ENCODE data around the gene PFN3. TPM values are rescaled to one million over a fixed set of nuclear protein-coding genes. Genes with fewer than 3 reads are reported as not detected.

The PFN3 gene
- total RNA-seq, 4 donors from 2014 or later, result 2.0 TPM; not detected in 3

- no peak for DNase-seq
- WGBS, 2 donors, result 70 to 89% methylated on average over 2 to 5 of the region's 24 CpGs
- no peaks in the 10 kb centered on the region for H3K27me3 ChIP-seq
- H3K9me3 ChIP-seq, result no peaks in the 10 kb centered on the region
- TF ChIP-seq POLR2A (IDR thresholded peaks at IDR 0.05), result no peak
- no peak for TF ChIP-seq CTCF (IDR thresholded peaks at IDR 0.05)
- no peak overlapping the region for H3K27ac ChIP-seq
- intact Hi-C loops (cut with DNase I), result no loop called here
- peaks cover 23 to 64% (median 23%) of the 10 kb centered on the region in 3 donors for H3K36me3 ChIP-seq
- H3K4me3 ChIP-seq, result no peak overlapping the region
- peaks cover 0 to 26% (median 0%) of the 10 kb centered on the region in 3 donors for H3K4me1 ChIP-seq
Observed at GRCh38 chr5:177440211-177440989, 39.9 kb upstream of the PFN3 start.

DNA sequence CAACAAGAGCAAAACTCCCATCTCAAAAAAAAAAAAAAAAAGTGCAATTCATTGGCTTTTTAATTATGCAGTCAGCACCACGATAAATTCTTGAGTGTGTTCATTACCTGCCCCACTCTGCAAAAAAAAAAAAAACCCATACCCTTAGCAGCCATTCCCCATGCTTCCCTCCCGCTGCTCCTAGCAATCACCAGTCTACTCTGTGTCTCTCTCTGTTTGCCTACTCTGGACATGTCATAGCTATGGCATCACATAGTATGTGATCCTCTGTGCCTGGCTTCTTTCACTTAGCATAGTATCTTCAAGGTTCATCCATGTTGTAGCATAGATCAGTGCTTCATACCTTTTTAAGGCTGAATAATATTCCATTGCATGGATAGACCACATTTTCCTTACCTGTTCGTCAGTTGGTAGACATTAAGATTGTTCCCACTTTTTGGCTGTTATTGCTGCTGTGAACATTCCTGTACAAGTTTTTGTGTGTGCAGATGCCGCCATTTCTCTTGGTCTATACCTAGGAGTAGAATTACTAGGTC lies 39.1 kb upstream of the PFN3 start:
- no peaks in the 10 kb centered on the region for H3K9me3 ChIP-seq
- H3K36me3 ChIP-seq, result peaks cover 31 to 72% (median 31%) of the 10 kb centered on the region in 3 donors
- WGBS, 2 donors, result 90 to 96% methylated on average over 4 of the region's 4 CpGs
- no peak overlapping the region for H3K27ac ChIP-seq
- H3K4me1 ChIP-seq, result peaks cover 0 to 18% (median 0%) of the 10 kb centered on the region in 3 donors
- intact Hi-C loops (cut with DNase I), result no loop called here
- TF ChIP-seq POLR2A (IDR thresholded peaks at IDR 0.05), result no peak
- no peak for TF ChIP-seq CTCF (IDR thresholded peaks at IDR 0.05)
- H3K27me3 ChIP-seq, result no peaks in the 10 kb centered on the region
- DNase-seq, result no peak
- H3K4me3 ChIP-seq, result no peak overlapping the region

GRCh38 chr5:177438468-177438867 lies 38.0 kb upstream of the PFN3 start:
- no peak for TF ChIP-seq CTCF (IDR thresholded peaks at IDR 0.05)
- WGBS, 2 donors, result 88 to 89% methylated on average over 8 to 9 of the region's 10 CpGs
- H3K9me3 ChIP-seq, result no peaks in the 10 kb centered on the region
- H3K4me1 ChIP-seq, result peaks cover 0 to 16% (median 0%) of the 10 kb centered on the region in 3 donors
- peaks cover 41 to 83% (median 42%) of the 10 kb centered on the region in 3 donors for H3K36me3 ChIP-seq
- H3K4me3 ChIP-seq, result no peak overlapping the region
- intact Hi-C loops (cut with DNase I), result no loop called here
- DNase-seq, result no peak
- H3K27me3 ChIP-seq, result no peaks in the 10 kb centered on the region
- H3K27ac ChIP-seq, result no peak overlapping the region

- intact Hi-C loops (cut with DNase I), result no loop called here
- DNase-seq, result no peak
Observed at GRCh38 chr5:177437623-177438022, 37.2 kb upstream of the PFN3 start.

More at GRCh38 chr5:177437623-177438022, 37.2 kb upstream of the PFN3 start:
- TF ChIP-seq CTCF (IDR thresholded peaks at IDR 0.05) (no peak), POLR2A (IDR thresholded peaks at IDR 0.05) (no peak)
- Histone ChIP-seq H3K36me3 (peaks cover 50 to 91% (median 51%) of the 10 kb centered on the region in 3 donors), H3K4me3 (no peak overlapping the region), H3K9me3 (no peaks in the 10 kb centered on the region), H3K27ac (no peak overlapping the region), H3K27me3 (no peaks in the 10 kb centered on the region), H3K4me1 (peaks cover 0 to 16% (median 4%) of the 10 kb centered on the region in 3 donors)
- WGBS, 2 donors, result 51 to 90% methylated on average over 2 to 4 of the region's 4 CpGs
